ENCODE data around the gene CFHR2. TPM values are rescaled to one million over a fixed set of nuclear protein-coding genes. Genes with fewer than 3 reads are reported as not detected.

Gene CFHR2
- total RNA-seq, 1 experiment from 2014 or later: not detected

- DNase-seq (ENCODE audit: low read depth): no peak
Measured at GRCh38 chr1:197001828-197002227, 58.3 kb downstream of the CFHR2 start.

DNA sequence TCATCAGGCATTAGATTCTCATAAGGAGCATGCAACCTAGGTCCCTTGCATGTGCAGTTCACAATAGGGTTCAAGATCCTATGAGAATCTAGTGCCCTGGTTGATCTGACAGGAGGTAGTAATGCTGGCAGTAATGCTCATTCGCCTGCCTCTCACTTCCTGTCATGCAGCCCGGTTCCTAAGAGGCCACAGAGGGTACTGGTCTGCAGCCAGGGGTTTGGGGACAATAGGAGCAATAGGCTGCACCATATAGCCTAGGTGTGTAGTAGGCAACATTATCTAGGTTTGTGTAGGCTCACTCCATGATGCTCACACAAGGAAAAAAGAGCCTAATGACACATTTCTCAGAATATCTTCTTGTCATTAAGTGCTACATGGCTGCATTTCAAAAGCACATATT, 59.6 kb downstream of the CFHR2 start:
- DNase-seq (ENCODE audit: low read depth): no peak

DNA sequence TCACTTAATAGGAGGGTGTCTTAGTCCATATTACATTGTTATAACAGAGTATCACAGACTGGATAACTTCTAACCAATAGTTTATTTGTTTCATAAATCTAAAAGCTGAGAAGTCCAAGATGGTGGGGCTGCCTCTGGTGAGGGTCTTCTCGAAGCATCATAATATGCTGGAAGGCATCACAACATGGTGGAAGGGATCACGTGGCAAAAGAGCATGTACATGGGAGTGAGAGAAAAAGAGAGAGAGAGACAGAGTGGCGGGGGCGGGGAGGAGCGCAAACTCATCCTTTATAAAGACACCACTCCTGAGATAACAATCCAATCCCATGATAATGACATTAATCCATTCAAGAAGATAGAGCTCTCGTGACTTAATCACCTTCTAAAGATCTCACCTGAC, 65.3 kb downstream of the CFHR2 start:
- DNase-seq (ENCODE audit: low read depth): no peak

Small RNA genes within 50 kb of the gene (small RNA-seq; reads per million reads assigned to genes)
- not detected for gene AL139418.1

Other genes with a start within 250 kb of the CFHR2 start
- gene CFHR3, start 168.9 kb upstream of the CFHR2 start, total RNA-seq (2014; rRNA removed; shearing (Covaris generic)): 0.20 and 0.76 TPM in 2 replicates
- gene CFHR1, start 124.0 kb upstream of the CFHR2 start, total RNA-seq (2014; rRNA removed; shearing (Covaris generic)): not detected in 2 replicates
- gene CFHR4, start 55.7 kb upstream of the CFHR2 start, total RNA-seq (2014; rRNA removed; shearing (Covaris generic)): not detected in 2 replicates
- not detected in 2 replicates for gene CFHR5, start 33.8 kb downstream of the CFHR2 start, total RNA-seq (2014; rRNA removed; shearing (Covaris generic))
- not detected in 2 replicates for gene F13B, start 123.5 kb downstream of the CFHR2 start, total RNA-seq (2014; rRNA removed; shearing (Covaris generic))
- gene ASPM, start 202.9 kb downstream of the CFHR2 start, total RNA-seq (2014; rRNA removed; shearing (Covaris generic)): 33.5 and 36.9 TPM in 2 replicates

Measured in HT1080 (cell line).